HAP-1 (cell line): ENCODE data around the gene LAMTOR4.

Source experiments
- DNase-seq, 2 experiments: peaks; one replicate each; pipeline ENCODE4 v3.0.0-alpha.2; 2016 to 2020; ENCODE audit warnings: low spot score in 2 of 2
- H3K27me3 ChIP-seq: fragments of 250-450 bp; sonication (Bioruptor Pico); 2 replicates; pipeline ENCODE4 v1.5.1; 2020; ENCODE audit warnings: low read depth, mild to moderate bottlenecking, moderate library complexity
- H3K36me3 ChIP-seq: fragments of 250-450 bp; sonication (Bioruptor Pico); replicated peaks from 2 replicates; pipeline ENCODE4 v1.5.1; 2020; ENCODE audit warnings: mild to moderate bottlenecking
- H3K4me1 ChIP-seq: fragments of 250-450 bp; sonication (Bioruptor Pico); 2 replicates; pipeline ENCODE4 v1.5.1; 2020; ENCODE audit warnings: mild to moderate bottlenecking
- H3K4me3 ChIP-seq: fragments of 250-450 bp; sonication (Bioruptor Pico); 2 replicates; pipeline ENCODE4 v1.5.1; 2020; ENCODE audit warnings: mild to moderate bottlenecking, moderate library complexity
- H3K9me3 ChIP-seq: fragments of 250-450 bp; sonication (Bioruptor Pico); 2 replicates; pipeline ENCODE4 v1.5.1; 2020; ENCODE audit warnings: mild to moderate bottlenecking, moderate library complexity
- in situ Hi-C: fragments of 300-500 bp; cut with MboI; formaldehyde crosslinking; loops from 3 replicates; pipeline ENCODE4 v1.14.3; 2020; ENCODE audit warnings: low sequenced_read_pairs, inconsistent platforms, mixed read lengths

Gene LAMTOR4

DNA sequence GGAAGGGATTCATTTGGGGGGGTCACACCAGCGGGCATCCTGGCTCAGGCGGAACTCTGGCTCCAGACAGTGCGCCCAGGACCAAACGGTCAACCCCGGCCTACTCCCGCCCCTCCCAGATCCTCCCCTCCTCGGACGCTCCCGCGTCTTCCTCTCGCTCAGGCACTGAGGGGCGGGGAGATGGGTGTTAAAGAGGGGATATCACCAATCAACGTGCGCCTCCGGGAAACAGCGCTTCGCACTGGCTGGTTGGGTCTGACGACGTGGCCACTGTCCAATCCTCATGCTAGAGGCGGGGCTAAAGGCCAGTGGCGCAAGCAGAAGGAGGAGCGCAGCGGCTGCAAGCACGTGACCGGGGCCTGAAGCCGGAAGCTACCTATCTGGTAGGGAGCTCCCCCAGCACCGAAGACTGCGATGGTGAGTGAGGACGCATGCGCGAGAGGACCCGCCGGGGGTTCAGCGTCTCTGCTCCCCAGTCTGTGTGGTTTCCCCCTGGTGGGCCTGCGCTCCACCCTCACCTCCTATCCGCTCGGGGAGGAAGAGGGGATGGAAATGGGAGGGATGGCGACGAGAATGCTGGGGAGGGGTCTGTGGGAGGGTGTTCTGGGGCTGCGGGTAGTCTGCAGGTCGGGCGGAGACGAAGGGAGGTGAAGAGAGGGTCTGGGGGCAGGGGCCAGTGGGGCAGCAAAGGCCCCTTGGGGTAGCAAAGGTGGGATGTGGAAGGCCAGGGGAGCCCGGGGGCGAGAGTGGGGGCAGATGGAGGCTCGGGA lies at the start of gene LAMTOR4:
LAMTOR4 (plus strand) TSS at position 360 of the 770 bp plus-strand sequence; CDS start at position 415, 55 bp downstream.
- no peaks in the 10 kb centered on the region for H3K27me3 ChIP-seq
- peaks cover 14% of the 10 kb centered on the region for H3K4me1 ChIP-seq
- H3K9me3 ChIP-seq = no peaks in the 10 kb centered on the region
- H3K4me3 ChIP-seq = peak within 1 kb of the TSS; percentile 96
- H3K36me3 ChIP-seq = peaks cover 26% of the 10 kb centered on the region
- in situ Hi-C loops = no loop called here
- DNase-seq = peak; percentile 99

DNA sequence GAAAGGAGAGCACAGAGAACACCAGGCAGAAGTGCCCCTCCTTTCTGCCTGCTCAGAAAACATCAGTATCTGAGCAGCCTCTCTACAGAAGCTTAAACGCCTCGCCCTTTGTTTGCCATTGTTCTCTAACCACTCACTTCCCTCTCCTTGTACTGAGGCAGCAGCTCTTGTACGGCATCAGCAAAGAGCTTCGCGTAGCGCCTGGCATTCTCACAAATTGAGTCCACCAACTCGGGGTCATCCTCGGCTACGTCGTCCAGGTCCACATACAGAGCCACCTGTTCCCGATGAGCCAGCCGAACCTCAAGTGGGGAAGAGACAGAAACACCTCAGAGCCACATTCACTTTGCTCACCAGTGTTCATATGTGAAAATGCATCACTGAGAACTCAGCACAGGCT lies 49.3 kb upstream of the LAMTOR4 start:
- 0 out of 2 replicates have a peak, but pooled peaks cover 4% of the 10 kb centered on the region for H3K4me1 ChIP-seq
- peaks cover 65% of the 10 kb centered on the region for H3K36me3 ChIP-seq
- DNase-seq = no peak
- H3K9me3 ChIP-seq = no peaks in the 10 kb centered on the region
- no peaks in the 10 kb centered on the region for H3K27me3 ChIP-seq
- in situ Hi-C loops = no loop called here
- H3K4me3 ChIP-seq = peak overlapping the region; percentile 98

- H3K27me3 ChIP-seq = no peaks in the 10 kb centered on the region
- H3K4me1 ChIP-seq = 0 out of 2 replicates have a peak, but pooled peaks cover 4% of the 10 kb centered on the region
- in situ Hi-C loops = no loop called here
- peaks cover 57% of the 10 kb centered on the region for H3K36me3 ChIP-seq
- peak overlapping the region; percentile 98 for H3K4me3 ChIP-seq
- no peaks in the 10 kb centered on the region for H3K9me3 ChIP-seq
- peak; percentile 84 to 92 for DNase-seq
Measured at GRCh38 chr7:100100420-100101015, 48.2 kb upstream of the LAMTOR4 start.

GRCh38 chr7:100101016-100101862 lies 47.5 kb upstream of the LAMTOR4 start, which contains the start of the genes AP4M1 and MCM7:
AP4M1 (plus strand) TSS chr7:100101643; CDS start chr7:100101715, 72 bp downstream.
MCM7 (minus strand) TSS chr7:100101397; CDS start chr7:100101294, 103 bp downstream.
- DNase-seq = peak; percentile 96 to 99
- Histone ChIP-seq H3K4me3 (peak within 1 kb of the TSS; percentile 98), H3K27me3 (no peaks in the 10 kb centered on the region), H3K36me3 (peaks cover 55% of the 10 kb centered on the region), H3K9me3 (no peaks in the 10 kb centered on the region), H3K4me1 (0 out of 2 replicates have a peak, but pooled peaks cover 4% of the 10 kb centered on the region)
- in situ Hi-C loops = no loop called here

DNA sequence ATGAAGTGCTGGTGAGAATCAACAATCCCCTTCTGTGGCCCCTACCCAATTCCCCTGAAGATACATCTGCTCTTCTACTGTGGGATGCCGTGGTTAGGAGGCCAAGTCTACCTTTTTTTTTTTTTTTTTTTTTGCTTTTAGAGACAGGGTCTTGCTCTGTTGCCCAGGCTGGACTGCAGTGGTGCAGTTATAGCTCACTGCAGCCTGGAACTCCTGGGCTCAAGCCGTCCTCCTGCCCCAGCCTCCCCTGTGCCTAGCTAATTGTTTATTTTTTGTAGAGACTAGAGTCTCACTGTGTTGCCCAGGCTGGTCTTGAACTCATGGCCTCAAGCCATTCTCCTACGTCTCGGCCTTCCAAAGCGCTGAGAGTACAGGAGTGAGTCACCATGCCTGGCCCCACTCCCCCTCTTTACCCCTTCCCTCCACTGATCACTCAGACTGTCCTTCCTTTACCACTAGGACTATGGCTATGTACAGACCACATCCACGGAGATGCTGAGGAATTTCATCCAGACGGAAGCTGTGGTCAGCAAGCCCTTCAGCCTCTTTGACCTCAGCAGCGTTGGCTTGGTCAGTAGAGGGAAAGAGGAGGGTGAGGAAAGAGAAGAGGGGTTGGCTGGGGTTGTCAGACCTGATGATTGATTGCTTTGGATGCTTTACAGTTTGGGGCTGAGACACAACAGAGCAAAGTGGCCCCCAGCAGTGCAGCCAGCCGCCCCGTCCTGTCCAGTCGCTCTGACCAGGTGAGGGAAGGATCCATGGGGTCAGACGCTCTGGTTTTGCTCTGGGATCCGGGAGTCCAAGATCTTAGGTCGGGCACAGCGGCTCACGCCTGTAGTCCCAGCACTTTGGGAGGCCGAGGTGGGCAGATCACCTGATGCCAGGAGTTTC lies 45.5 kb upstream of the LAMTOR4 start:
- no peaks in the 10 kb centered on the region for H3K9me3 ChIP-seq
- no peak overlapping the region for H3K4me3 ChIP-seq
- H3K4me1 ChIP-seq = 0 out of 2 replicates have a peak, but pooled peaks cover 4% of the 10 kb centered on the region
- H3K27me3 ChIP-seq = no peaks in the 10 kb centered on the region
- no peak for DNase-seq
- H3K36me3 ChIP-seq = peaks cover 50% of the 10 kb centered on the region
- in situ Hi-C loops = no loop called here

DNA sequence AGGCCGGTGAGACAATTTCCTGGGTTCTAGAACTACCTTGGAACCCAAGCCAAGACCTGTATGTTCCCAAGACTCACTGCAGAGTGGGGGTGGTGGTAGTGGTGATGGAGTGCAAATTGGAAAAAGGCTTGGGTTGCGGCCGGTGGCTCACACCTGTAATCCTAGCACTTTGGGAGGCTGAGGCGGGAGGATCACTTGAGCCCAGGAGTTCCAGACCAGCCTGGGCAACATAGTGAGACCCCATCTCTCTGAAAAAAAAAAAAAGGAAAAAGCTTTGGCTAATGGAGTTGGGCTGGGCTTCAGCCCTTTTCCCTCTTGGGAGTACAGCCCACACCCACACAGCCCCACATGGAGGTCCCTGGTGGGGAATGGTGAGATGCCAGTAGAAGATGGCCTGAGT lies 43.2 kb upstream of the LAMTOR4 start:
- Histone ChIP-seq H3K4me3 (no peak overlapping the region), H3K27me3 (no peaks in the 10 kb centered on the region), H3K9me3 (no peaks in the 10 kb centered on the region), H3K4me1 (no peaks in the 10 kb centered on the region), H3K36me3 (peaks cover 43% of the 10 kb centered on the region)
- in situ Hi-C loops = no loop called here
- no peak for DNase-seq

DNA sequence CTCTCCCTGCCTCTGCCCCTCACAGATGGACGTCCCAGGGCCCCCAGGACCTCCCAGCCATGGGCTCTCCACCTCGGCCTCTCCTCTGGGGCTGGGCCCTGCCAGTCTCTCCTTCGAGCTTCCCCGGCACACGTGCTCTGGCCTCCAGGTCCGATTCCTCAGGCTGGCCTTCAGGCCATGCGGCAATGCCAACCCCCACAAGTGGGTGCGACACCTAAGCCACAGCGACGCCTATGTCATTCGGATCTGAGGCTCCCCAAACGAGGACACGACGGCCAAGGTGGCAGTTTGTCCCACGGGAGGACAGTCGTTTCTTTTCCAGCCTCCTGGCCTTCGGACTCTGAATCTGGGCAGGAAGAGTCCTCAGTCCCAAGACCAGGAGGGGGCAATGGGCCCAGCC lies 42.1 kb upstream of the LAMTOR4 start:
- DNase-seq = no peak
- Histone ChIP-seq H3K4me3 (no peak overlapping the region), H3K9me3 (no peaks in the 10 kb centered on the region), H3K4me1 (no peaks in the 10 kb centered on the region), H3K36me3 (peaks cover 48% of the 10 kb centered on the region), H3K27me3 (no peaks in the 10 kb centered on the region)
- in situ Hi-C loops = no loop called here

GRCh38 chr7:100107125-100107737 lies 41.5 kb upstream of the LAMTOR4 start:
- Histone ChIP-seq H3K36me3 (peaks cover 52% of the 10 kb centered on the region), H3K27me3 (no peaks in the 10 kb centered on the region), H3K4me1 (no peaks in the 10 kb centered on the region), H3K4me3 (no peak overlapping the region), H3K9me3 (no peaks in the 10 kb centered on the region)
- DNase-seq = no peak
- in situ Hi-C loops = no loop called here

DNA sequence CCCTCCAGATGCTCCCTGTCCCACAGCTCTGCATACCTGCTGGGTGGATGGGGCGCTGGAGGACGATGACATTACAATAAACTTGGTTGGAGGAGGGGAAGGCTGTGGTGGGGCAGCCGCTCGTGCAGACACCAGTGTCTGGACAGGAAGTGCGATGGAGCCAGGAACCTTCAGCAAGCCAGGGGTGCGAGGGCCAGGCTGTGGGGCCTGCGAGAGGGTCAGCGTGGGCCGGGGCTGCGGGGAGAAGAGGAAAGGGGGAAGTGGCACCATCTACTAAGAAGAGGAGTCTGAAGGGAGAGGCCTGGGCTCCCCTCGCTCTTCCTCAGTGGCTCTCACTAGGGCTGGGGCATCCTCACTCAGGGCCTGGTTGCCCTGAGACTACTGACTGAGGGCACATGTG lies 40.8 kb upstream of the LAMTOR4 start:
- H3K36me3 ChIP-seq = peaks cover 59% of the 10 kb centered on the region
- in situ Hi-C loops = no loop called here
- H3K9me3 ChIP-seq = no peaks in the 10 kb centered on the region
- H3K27me3 ChIP-seq = no peaks in the 10 kb centered on the region
- no peak overlapping the region for H3K4me3 ChIP-seq
- H3K4me1 ChIP-seq = no peaks in the 10 kb centered on the region
- no peak for DNase-seq

GRCh38 chr7:100109521-100110163 lies 39.1 kb upstream of the LAMTOR4 start:
- H3K36me3 ChIP-seq = peaks cover 66% of the 10 kb centered on the region
- in situ Hi-C loops = no loop called here

GRCh38 chr7:100111156-100111555 lies 37.6 kb upstream of the LAMTOR4 start:
- Histone ChIP-seq H3K4me3 (no peak overlapping the region), H3K9me3 (no peaks in the 10 kb centered on the region), H3K27me3 (no peaks in the 10 kb centered on the region), H3K4me1 (no peaks in the 10 kb centered on the region), H3K36me3 (peaks cover 59% of the 10 kb centered on the region)
- in situ Hi-C loops = no loop called here
- no peak for DNase-seq

More at GRCh38 chr7:100109521-100110163, 39.1 kb upstream of the LAMTOR4 start:
- Histone ChIP-seq H3K27me3 (no peaks in the 10 kb centered on the region), H3K4me3 (no peak overlapping the region), H3K4me1 (no peaks in the 10 kb centered on the region), H3K9me3 (no peaks in the 10 kb centered on the region)
- no peak for DNase-seq

GRCh38 chr7:100111914-100112313 lies 36.8 kb upstream of the LAMTOR4 start:
- Histone ChIP-seq H3K36me3 (peaks cover 56% of the 10 kb centered on the region), H3K4me1 (no peaks in the 10 kb centered on the region), H3K4me3 (no peak overlapping the region), H3K9me3 (no peaks in the 10 kb centered on the region), H3K27me3 (no peaks in the 10 kb centered on the region)
- DNase-seq = no peak
- in situ Hi-C loops = no loop called here
